ENCODE data around the gene LRRFIP1.

DNA sequence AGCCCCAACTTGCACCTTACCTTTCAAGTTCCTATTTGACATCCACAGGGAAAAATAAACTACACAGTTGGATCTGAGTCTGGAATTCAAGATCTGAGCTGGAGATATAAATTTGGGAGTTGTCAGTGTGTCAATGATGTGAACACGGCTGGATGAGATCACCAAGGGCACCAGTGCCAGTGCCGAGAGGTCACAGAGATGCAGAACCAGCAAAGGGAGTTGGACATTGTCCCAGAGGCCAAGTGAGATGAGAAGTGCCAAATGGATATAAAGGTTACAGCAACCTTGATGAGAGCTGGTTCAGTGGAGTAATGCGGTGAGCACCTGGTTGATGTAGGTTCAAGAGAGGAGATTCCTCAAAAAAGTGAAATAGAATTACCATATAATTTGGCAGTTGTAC, 24.8 kb downstream of the LRRFIP1 start:
- no peak for TF ChIP-seq POLR2AphosphoS5 (IDR thresholded peaks at IDR 0.05; ENCODE audit: low read depth, low read length)
- TF ChIP-seq SIN3A (IDR thresholded peaks at IDR 0.05; ENCODE audit: borderline replicate concordance, insufficient read depth, low read length): no peak
- TF ChIP-seq TAF1 (IDR thresholded peaks at IDR 0.05; ENCODE audit: borderline replicate concordance, insufficient read depth, low read length): no peak
- no peak for TF ChIP-seq REST (IDR thresholded peaks at IDR 0.05; ENCODE audit: insufficient read depth in 1 of 2, low read depth in 2 of 2, low read length in 2 of 2)
